GM12878 (cell line): ENCODE results near the gene XPNPEP1. TPM values are rescaled to one million over a fixed set of nuclear protein-coding genes. Genes with fewer than 3 reads are reported as not detected.

Source experiments
- ATAC-seq: fragments of 200-7000 bp; cut with Tn5 transposase; 3 replicates; pipeline ENCODE4 v1.9.1; 2020; ENCODE audit warnings: mild to moderate bottlenecking, moderate library complexity
- BruUV-seq: library from RNA; stranded (reverse); fragments of 400-500 nt; replicated peaks from 2 replicates; lab custom pipeline; 2021; lab: Mats Ljungman, UMichigan
- CTCF ChIA-PET: fragments of 300-600 bp; sonication (Branson Sonifier 250); formaldehyde crosslinking; extraction: SDS; loops from one replicate; lab custom pipeline; 2021; ENCODE audit warnings: inconsistent platforms; lab: Yijun Ruan, JAX
- POLR2A ChIA-PET: fragments of 350-600 bp; formaldehyde crosslinking; extraction: SDS; loops from one replicate; lab custom pipeline; 2021; ENCODE audit warnings: inconsistent platforms; lab: Charles Lee
- RAD21 ChIA-PET: fragments of 300-600 bp; sonication (Branson Sonifier 250); formaldehyde crosslinking; loops from one replicate; lab custom pipeline; 2023; ENCODE audit warnings: antibody characterized with exemption; ENCODE audit not compliant: unreplicated experiment; lab: Charles Lee
- SMC1A ChIA-PET: fragments of 300-600 bp; sonication (Branson Sonifier 250); formaldehyde crosslinking; loops from one replicate; lab custom pipeline; 2023; ENCODE audit not compliant: unreplicated experiment, uncharacterized antibody; lab: Charles Lee
- DNase-seq: peaks from one replicate; pipeline ENCODE4 v3.0.0-alpha.2; 2011; ENCODE audit warnings: low read depth, low spot score
- FAIRE-seq: peaks from 3 replicates; lab custom pipeline; 2011; peaks lifted over from hg19 to GRCh38; lab: Jason Lieb, UNC
- H2AFZ ChIP-seq: 2 replicates; pipeline ENCODE4 v1.6.0; 2011; ENCODE audit warnings: low read depth, low read length, control low read depth; ENCODE audit not compliant: control insufficient read depth
- H3K27ac ChIP-seq: 2 replicates; pipeline ENCODE4 v1.5.1; 2011; ENCODE audit warnings: control low read depth; ENCODE audit not compliant: control insufficient read depth, insufficient read depth
- H3K27me3 ChIP-seq, 2 experiments: replicated peaks in 1 of 2; 2 replicates each; pipeline versions ENCODE4 v1.6.0 to v1.6.1; 2011; ENCODE audit warnings: low read length in 1 of 2; ENCODE audit not compliant: control insufficient read depth in 2 of 2, insufficient read depth in 2 of 2
- H3K36me3 ChIP-seq, 2 experiments: 2 replicates each; pipeline ENCODE4 v1.5.1; 2011; ENCODE audit warnings: low read length in 1 of 2; ENCODE audit not compliant: control insufficient read depth in 2 of 2, insufficient read depth in 2 of 2
- H3K4me1 ChIP-seq: 2 replicates; pipeline ENCODE4 v1.6.1; 2011; ENCODE audit warnings: mild to moderate bottlenecking, low read length, moderate library complexity, mixed read lengths; ENCODE audit not compliant: control insufficient read depth, insufficient read depth
- H3K4me2 ChIP-seq: 2 replicates; pipeline ENCODE4 v1.6.0; 2011; ENCODE audit warnings: control low read depth; ENCODE audit not compliant: control insufficient read depth, insufficient read depth
- H3K4me3 ChIP-seq: fragments of 200-600 bp; sonication (generic); 2 replicates; pipeline ENCODE4 v1.5.1; 2016
- H3K79me2 ChIP-seq: 2 replicates; pipeline ENCODE4 v1.6.0; 2011; ENCODE audit warnings: low read length; ENCODE audit not compliant: control insufficient read depth, insufficient read depth
- H3K9ac ChIP-seq: 2 replicates; pipeline ENCODE4 v1.8.0; 2011; ENCODE audit warnings: low read length, control low read depth, mixed read lengths; ENCODE audit not compliant: control insufficient read depth, insufficient read depth
- H3K9me3 ChIP-seq: replicated peaks from 3 replicates; pipeline ENCODE4 v1.5.1; 2011; ENCODE audit warnings: mild to moderate bottlenecking, low read length; ENCODE audit not compliant: control insufficient read depth, insufficient read depth
- H4K20me1 ChIP-seq: 2 replicates; pipeline ENCODE4 v1.6.0; 2011; ENCODE audit not compliant: control insufficient read depth, insufficient read depth
- BACH1 ChIP-seq: fragments of 450-650 bp; IDR thresholded peaks from 2 replicates; pipeline ENCODE4 v1.6.1; 2017; ENCODE audit warnings: mild to moderate bottlenecking, borderline replicate concordance
- CREM ChIP-seq: IDR thresholded peaks from 2 replicates; pipeline ENCODE4 v1.6.1; 2014; ENCODE audit warnings: antibody characterized with exemption, low read depth
- KLF5 ChIP-seq: fragments of 450-650 bp; IDR thresholded peaks from 2 replicates; pipeline ENCODE4 v1.6.1; 2014; ENCODE audit warnings: mild to moderate bottlenecking; ENCODE audit not compliant: partially characterized antibody
- MEF2B ChIP-seq: fragments of 450-650 bp; IDR thresholded peaks from 2 replicates; pipeline ENCODE4 v1.6.1; 2018; ENCODE audit warnings: mild to moderate bottlenecking, moderate library complexity; ENCODE audit not compliant: partially characterized antibody, poor library complexity, severe bottlenecking
- MXI1 ChIP-seq: fragments of 150-350 bp; IDR thresholded peaks from 2 replicates; pipeline ENCODE4 v1.6.1; 2011; ENCODE audit warnings: low read depth, mild to moderate bottlenecking, inconsistent platforms, low read length, improper control_type of control experiment
- SIN3A ChIP-seq: IDR thresholded peaks from 2 replicates; pipeline ENCODE4 v1.6.1; 2012; ENCODE audit warnings: low read depth, low read length, improper control_type of control experiment
- in situ Hi-C: fragments of 300-500 bp; cut with MboI; formaldehyde crosslinking; loops from 9 replicates; pipeline ENCODE4 v1.14.3; 2018; ENCODE audit warnings: mixed read lengths
- intact Hi-C: fragments of 100-400 bp; cut with micrococcal nuclease; formaldehyde crosslinking; loops from one replicate; pipeline ENCODE4 v1.14.2; 2022; ENCODE audit not compliant: unreplicated experiment
- polyA plus RNA-seq, 11 experiments: library from polyadenylated mRNA; depleted of rRNA in 4 of 11; unstranded in 6 of 11; stranded (reverse) in 5 of 11; fragments of >200 nt; fragmentation: Nextera tagmentation in 4 of 11; fragmentation: Illumina TruSeq in 1 of 11; extraction: Ambion mirVana in 4 of 11; extraction: Trizol in 1 of 11; gene quantifications; 1 replicate in 1 of 11; 2 replicates in 10 of 11; pipeline versions ENCODE4 v1.2.1 to v1.2.3, GENCODE V29; 2011 to 2016; ENCODE audit warnings: inconsistent platforms in 2 of 11, missing spikeins in 2 of 11, low read depth in 1 of 11
- total RNA-seq, 4 experiments: library from RNA; depleted of rRNA in 3 of 4; stranded (reverse); fragments of >200 nt in 3 of 4; fragmentation: Illumina TruSeq in 1 of 4; extraction: Trizol in 1 of 4; gene quantifications; 2 replicates each; pipeline versions ENCODE4 v1.2.1 to v1.2.3, GENCODE V29; 2013 to 2021

Gene XPNPEP1
- total and polyA plus RNA-seq, 10 of the 15 experiments (the other 5 are each of a cell fraction or from before 2014, with no cell fraction given) = 22.7 to 108 (median 43.5) TPM

- POLR2A ChIA-PET = interaction anchor here (0.6 to 0.8 kb wide), 2 partner anchors 15 to 19 kb away, joined by 3 read pairs; no protein-coding TSS in a partner anchor
- Histone ChIP-seq H3K4me1 (peaks cover 9% of the 10 kb centered on the region; the same call in 1 of the 2 replicates), H3K4me2 (no peak overlapping the region), H3K9me3 (no peaks in the 10 kb centered on the region), H4K20me1 (no peaks in the 10 kb centered on the region), H3K36me3 (peaks cover 6 to 25% of the 10 kb centered on the region in 2 experiments; a peak in 3 of 4 replicates), H3K27ac (no peak overlapping the region), H3K27me3 (no peaks in the 10 kb centered on the region), H3K79me2 (peaks cover 3% of the 10 kb centered on the region), H2AFZ (no peak overlapping the region), H3K9ac (no peak overlapping the region), H3K4me3 (no peak overlapping the region)
- CTCF ChIA-PET = interaction anchor here (0.6 to 1.0 kb wide), 2 partner anchors 12 to 367 kb away, joined by 3 to 11 read pairs; no protein-coding TSS in a partner anchor
- in situ Hi-C loops (no loop called here), intact Hi-C loops (no loop called here)
- TF ChIP-seq MEF2B (no peak), SIN3A (no peak), CREM (no peak), MXI1 (no peak), BACH1 (no peak), KLF5 (no peak)
- SMC1A ChIA-PET = interaction anchor here (0.6 to 1.6 kb wide), 4 partner anchors 15 to 57 kb away, joined by 4 read pairs; no protein-coding TSS in a partner anchor
- ATAC-seq = no peak
- RAD21 ChIA-PET = interaction anchor here (1.1 to 1.2 kb wide), 2 partner anchors 12 to 61 kb away, joined by 3 to 5 read pairs; no protein-coding TSS in a partner anchor
- FAIRE-seq = no peak
- BruUV-seq = no TSS peak
- no peak for DNase-seq
Observed at GRCh38 chr10:109895848-109896247, 27.5 kb downstream of the XPNPEP1 start.
